GM19328 (cell line): ENCODE measurements around the gene MAGEB1.

Experiments
- ATAC-seq: cut with Tn5 transposase; IDR thresholded peaks from one replicate; pipeline ENCODE4 v1.9.1; 2021; ENCODE audit warnings: mild to moderate bottlenecking, moderate library complexity; ENCODE audit not compliant: unreplicated experiment

Gene MAGEB1

GRCh38 chrX:30296408-30297254 is 49.7 kb downstream of the MAGEB1 start:
- ATAC-seq, result no peak

DNA sequence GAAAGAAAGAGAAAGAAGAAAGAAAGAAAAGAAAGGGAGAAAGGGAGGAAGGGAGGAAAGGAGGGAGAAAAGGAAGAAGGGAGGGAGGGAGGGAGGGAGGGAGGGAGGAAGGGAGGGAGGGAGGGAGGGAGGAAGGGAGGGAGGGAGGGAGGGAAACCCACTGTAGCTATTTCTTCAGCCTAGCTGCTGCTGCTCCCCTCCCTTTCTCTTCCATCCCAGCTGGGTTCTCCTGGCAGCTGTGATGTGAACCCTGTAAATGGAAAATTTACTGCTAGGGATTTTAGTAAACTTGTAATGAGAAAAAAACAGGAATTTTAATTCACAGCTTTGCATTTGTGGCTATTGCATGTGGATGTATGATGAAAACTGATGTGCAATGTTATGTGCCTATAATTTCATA is 54.3 kb downstream of the MAGEB1 start:
- ATAC-seq, result no peak
